ENCODE results near the gene ANKRD40.
"Not testable (repeated sequence)": the region's sequence is repeated elsewhere in the genome, so short reads cannot be mapped to it uniquely, and the experiment has no call there.

ANKRD40 gene

GRCh38 chr17:50707289-50708049 is at the start of gene ANKRD40:
ANKRD40 (minus strand) TSS chr17:50707914; CDS start chr17:50707654, 260 bp downstream.
- DNase-seq: peak; percentile 82

GRCh38 chr17:50754521-50754920 is 46.8 kb upstream of the ANKRD40 start:
- no peak for DNase-seq

- no peak for DNase-seq
Observed at GRCh38 chr17:50749245-50749644, 41.5 kb upstream of the ANKRD40 start.

- no peak for DNase-seq
Observed at GRCh38 chr17:50745631-50746030, 37.9 kb upstream of the ANKRD40 start.

GRCh38 chr17:50739098-50739497 is 31.4 kb upstream of the ANKRD40 start:
- DNase-seq: no peak

- DNase-seq: no peak
Observed at GRCh38 chr17:50737118-50737698, 29.5 kb upstream of the ANKRD40 start.

- DNase-seq: no peak
Observed at GRCh38 chr17:50735287-50735686, 27.6 kb upstream of the ANKRD40 start.

GRCh38 chr17:50731575-50732460 is 24.1 kb upstream of the ANKRD40 start:
- DNase-seq: no peak

- no peak for DNase-seq
Observed at GRCh38 chr17:50728881-50729765, 21.4 kb upstream of the ANKRD40 start.

- no peak for DNase-seq
Observed at GRCh38 chr17:50728112-50728429, 20.4 kb upstream of the ANKRD40 start.

- DNase-seq: no peak
Observed at GRCh38 chr17:50725769-50726655, 18.3 kb upstream of the ANKRD40 start.

GRCh38 chr17:50724622-50725021 is 16.9 kb upstream of the ANKRD40 start:
- not testable (repeated sequence) for DNase-seq

GRCh38 chr17:50722746-50723145 is 15.0 kb upstream of the ANKRD40 start:
- no peak for DNase-seq

GRCh38 chr17:50721194-50722010 is 13.7 kb upstream of the ANKRD40 start:
- no peak for DNase-seq

GRCh38 chr17:50719924-50720794 is 12.4 kb upstream of the ANKRD40 start:
- DNase-seq: no peak

- peak; percentile 81 for DNase-seq
Observed at GRCh38 chr17:50719144-50719923, 11.6 kb upstream of the ANKRD40 start, which contains the start of gene LUC7L3. LUC7L3 (plus strand) TSS chr17:50719603; CDS start chr17:50719733, 130 bp downstream.

GRCh38 chr17:50715471-50715870 is 7.8 kb upstream of the ANKRD40 start:
- no peak for DNase-seq

- no peak for DNase-seq
Observed at GRCh38 chr17:50712641-50713040, 4.9 kb upstream of the ANKRD40 start.

GRCh38 chr17:50710650-50711049 is 2.9 kb upstream of the ANKRD40 start:
- no peak for DNase-seq

All from DMS 273 treated with DMSO at 0.1 percent for 48 hours (cell line).